K562 (cell line): ENCODE measurements around the gene EHD2. TPM values are rescaled to one million over a fixed set of nuclear protein-coding genes. Genes with fewer than 3 reads are reported as not detected.

Source experiments
- ATAC-seq: fragments of 200-7000 bp; cut with Tn5 transposase; 3 replicates; pipeline ENCODE4 v1.9.1; 2020; ENCODE audit warnings: moderate library complexity
- BruUV-seq: library from RNA; stranded (reverse); fragments of 400-500 nt; replicated peaks from 2 replicates; lab custom pipeline; 2021; lab: Mats Ljungman, UMichigan
- CTCF ChIA-PET: fragments of 300-600 bp; formaldehyde crosslinking; extraction: SDS; loops from one replicate; lab custom pipeline; 2021; ENCODE audit warnings: low intra/inter-chr PET ratio; lab: Yijun Ruan, JAX
- POLR2A ChIA-PET: fragments of 300-600, 350-650 bp; sonication (Branson Sonifier 250); formaldehyde crosslinking; extraction: SDS; loops from one replicate; lab custom pipeline; 2021; ENCODE audit warnings: antibody characterized with exemption, inconsistent platforms; lab: Yijun Ruan, JAX
- DNase-seq, 4 experiments: peaks; one replicate each; pipeline versions ENCODE4 v3.0.0 to v3.0.0-alpha.2; 2011 to 2018; ENCODE audit warnings: low spot score in 3 of 4, mixed read lengths in 3 of 4; ENCODE audit errors: extremely low read depth in 1 of 4
- FAIRE-seq: peaks from 2 replicates; lab custom pipeline; 2011; peaks lifted over from hg19 to GRCh38; lab: Jason Lieb, UNC
- H2AFZ ChIP-seq: 2 replicates; pipeline ENCODE4 v1.6.0; 2011; ENCODE audit warnings: low read depth, low read length, control low read depth, inconsistent platforms
- H3K27ac ChIP-seq: fragments of 200-600 bp; 3 replicates; pipeline ENCODE4 v1.8.0; 2011; ENCODE audit warnings: low read depth, mild to moderate bottlenecking, control low read depth, inconsistent platforms, low read length, moderate library complexity, mixed read lengths; ENCODE audit errors: extremely low read depth
- H3K27me3 ChIP-seq, 2 experiments: fragments of 300-600 bp in 1 of 2; 2 replicates in 1 of 2; 3 replicates in 1 of 2; pipeline versions ENCODE4 v1.6.0 to v1.8.0; 2011; ENCODE audit warnings: inconsistent platforms in 2 of 2, low read length in 2 of 2, mild to moderate bottlenecking in 1 of 2, mixed read lengths in 1 of 2, moderate library complexity in 1 of 2; ENCODE audit not compliant: control insufficient read depth in 2 of 2, insufficient read depth in 2 of 2
- H3K36me3 ChIP-seq: fragments of 300-600 bp; 3 replicates; pipeline ENCODE4 v1.8.0; 2011; ENCODE audit warnings: mild to moderate bottlenecking, low read length, inconsistent platforms; ENCODE audit not compliant: control insufficient read depth, insufficient read depth
- H3K4me1 ChIP-seq, 2 experiments: fragments of 200-600 bp in 1 of 2; replicated peaks in 1 of 2; 2 replicates in 1 of 2; 3 replicates in 1 of 2; pipeline versions ENCODE4 v1.5.1 to v1.8.0; 2011; ENCODE audit warnings: inconsistent platforms in 2 of 2, low read length in 2 of 2, mild to moderate bottlenecking in 1 of 2, mixed read lengths in 1 of 2, moderate library complexity in 1 of 2; ENCODE audit not compliant: control insufficient read depth in 2 of 2, insufficient read depth in 2 of 2
- H3K4me2 ChIP-seq: 2 replicates; pipeline ENCODE4 v1.6.1; 2011; ENCODE audit warnings: low read length, control low read depth, inconsistent platforms, mixed read lengths; ENCODE audit not compliant: insufficient read depth
- H3K4me3 ChIP-seq: fragments of 200-600 bp; sonication (generic), shearing (Covaris generic); 2 replicates; pipeline ENCODE4 v1.5.1; 2016; ENCODE audit warnings: control low read depth, inconsistent platforms
- H3K79me2 ChIP-seq: fragments of 200-600 bp; 3 replicates; pipeline ENCODE4 v1.8.0; 2011; ENCODE audit warnings: low read length, inconsistent platforms; ENCODE audit not compliant: control insufficient read depth, insufficient read depth
- H3K9ac ChIP-seq, 2 experiments: 2 replicates each; pipeline versions ENCODE4 v1.6.0 to v1.6.1; 2011; ENCODE audit warnings: low read depth in 2 of 2, low read length in 2 of 2, control low read depth in 1 of 2, inconsistent platforms in 1 of 2, mild to moderate bottlenecking in 1 of 2, mixed read lengths in 1 of 2; ENCODE audit not compliant: insufficient read depth in 1 of 2
- H3K9me1 ChIP-seq: one replicate; pipeline ENCODE4 v1.6.0; 2011; ENCODE audit warnings: inconsistent platforms, mild to moderate bottlenecking, low read length, moderate library complexity; ENCODE audit not compliant: control insufficient read depth, insufficient read depth
- H3K9me3 ChIP-seq: replicated peaks from 2 replicates; pipeline ENCODE4 v1.5.1; 2011; ENCODE audit warnings: low read depth, low read length, inconsistent platforms; ENCODE audit not compliant: control insufficient read depth, insufficient read depth
- H4K20me1 ChIP-seq: replicated peaks from 2 replicates; pipeline ENCODE4 v1.6.1; 2011; ENCODE audit warnings: low read length, inconsistent platforms, mixed read lengths; ENCODE audit not compliant: control insufficient read depth, insufficient read depth
- ARID3A ChIP-seq: IDR thresholded peaks from 2 replicates; pipeline ENCODE4 v1.6.1; 2012; ENCODE audit warnings: low read depth, low read length, improper control_type of control experiment, borderline replicate concordance
- COPS2 ChIP-seq: fragments of 450-650 bp; conservative IDR thresholded peaks from 2 replicates; pipeline ENCODE4 v1.6.1; 2016; ENCODE audit warnings: mild to moderate bottlenecking, moderate library complexity
- CTCF ChIP-seq, 3 experiments: IDR thresholded peaks in 2 of 3; conservative IDR thresholded peaks in 1 of 3; 2 replicates each; pipeline ENCODE4 v1.5.1; 2011 to 2012; ENCODE audit warnings: low read length in 3 of 3, mild to moderate bottlenecking in 3 of 3, control low read depth in 2 of 3, improper control_type of control experiment in 1 of 3, inconsistent platforms in 1 of 3, low read depth in 1 of 3, mixed read lengths in 1 of 3, moderate library complexity in 1 of 3; ENCODE audit not compliant: insufficient read depth in 2 of 3
- CXXC5 ChIP-seq: fragments of 250-450 bp; sonication (Bioruptor Pico); IDR thresholded peaks from 2 replicates; pipeline ENCODE4 v1.8.0; 2022; ENCODE audit warnings: inconsistent platforms, mild to moderate bottlenecking, moderate library complexity
- FUS ChIP-seq: fragments of 200-400 bp; formaldehyde crosslinking; optimal IDR thresholded peaks from 2 replicates; pipeline ENCODE3; 2017; ENCODE audit warnings: low read depth, low read length
- LEF1 ChIP-seq: fragments of 450-650 bp; IDR thresholded peaks from 2 replicates; pipeline ENCODE4 v1.6.1; 2016; ENCODE audit warnings: mild to moderate bottlenecking
- MTA3 ChIP-seq: fragments of 450-650 bp; formaldehyde crosslinking; IDR thresholded peaks from 2 replicates; pipeline ENCODE4 v1.6.1; 2017; ENCODE audit warnings: mild to moderate bottlenecking, borderline replicate concordance
- POLR2B ChIP-seq: fragments of 450-650 bp; IDR thresholded peaks from 2 replicates; pipeline ENCODE4 v1.6.1; 2018; ENCODE audit warnings: low read depth; ENCODE audit not compliant: partially characterized antibody
- RBM15 ChIP-seq: fragments of 200-400 bp; formaldehyde crosslinking; IDR thresholded peaks from 2 replicates; pipeline ENCODE4 v1.6.1; 2018; ENCODE audit warnings: mild to moderate bottlenecking, low read length, moderate library complexity; ENCODE audit not compliant: insufficient read depth
- RNF2 ChIP-seq: sonication (generic); IDR thresholded peaks from 2 replicates; pipeline ENCODE4 v1.6.1; 2016
- RNF219 ChIP-seq: fragments of 250-450 bp; sonication (Bioruptor Pico); IDR thresholded peaks from 2 replicates; pipeline ENCODE4 v1.5.0; 2022; ENCODE audit warnings: mild to moderate bottlenecking
- SMARCA4 ChIP-seq: fragments of 450-650 bp; IDR thresholded peaks from 2 replicates; pipeline ENCODE4 v1.6.1; 2016
- ZBTB2 ChIP-seq: fragments of 450-650 bp; IDR thresholded peaks from 2 replicates; pipeline ENCODE4 v1.6.1; 2016; ENCODE audit warnings: antibody characterized with exemption
- ZNF76 ChIP-seq: fragments of 250-450 bp; sonication (Bioruptor Pico); IDR thresholded peaks from 2 replicates; pipeline ENCODE4 v1.4.0; 2020; ENCODE audit warnings: mild to moderate bottlenecking, moderate library complexity, borderline replicate concordance
- ZZZ3 ChIP-seq: fragments of 450-650 bp; IDR thresholded peaks from 2 replicates; pipeline ENCODE4 v1.6.1; 2016; ENCODE audit warnings: antibody characterized with exemption, mild to moderate bottlenecking, moderate library complexity
- WGBS: fragments of 100-300 bp; shearing (Covaris generic); methylation state at CpG from one replicate; pipeline ENCODE4 v1.1.6; 2016; ENCODE audit warnings: low coverage, mixed read lengths; ENCODE audit not compliant: insufficient coverage; ENCODE audit errors: missing lambda C conversion rate; 5-methylcytosine and 5-hydroxymethylcytosine counted together
- in situ Hi-C: fragments of 300-500 bp; cut with MboI; formaldehyde crosslinking; loops from 4 replicates; pipeline ENCODE4 v1.15.0; 2018; ENCODE audit warnings: inconsistent platforms, mixed read lengths
- intact Hi-C: fragments of 100-400 bp; cut with micrococcal nuclease; formaldehyde crosslinking; loops from 2 replicates; pipeline ENCODE4 v1.14.2; 2022
- polyA plus RNA-seq, 8 experiments: library from polyadenylated mRNA; depleted of rRNA in 4 of 8; stranded (reverse) in 5 of 8; unstranded in 3 of 8; fragments of >200 nt; fragmentation: Nextera tagmentation in 2 of 8; fragmentation: Illumina TruSeq in 1 of 8; extraction: Ambion mirVana in 2 of 8; extraction: Trizol in 1 of 8; gene quantifications; 2 replicates each; pipeline versions ENCODE4 v1.2.1 to v1.2.3, GENCODE V29; 2011 to 2014; ENCODE audit warnings: inconsistent platforms in 1 of 8, missing spikeins in 1 of 8
- total RNA-seq, 7 experiments: library from RNA; depleted of rRNA in 6 of 7; stranded (reverse); fragments of >200 nt in 6 of 7; fragmentation: Illumina TruSeq in 2 of 7; extraction: Trizol in 2 of 7; gene quantifications; 2 replicates each; pipeline versions ENCODE4 v1.2.1 to v1.2.3, GENCODE V29; 2011 to 2021; ENCODE audit warnings: low replicate concordance in 1 of 7

The EHD2 gene
- total and polyA plus RNA-seq, 9 of the 15 experiments (the other 6 are each of a cell fraction or from before 2014, with no cell fraction given) = 1.7 to 32.2 (median 3.0) TPM

- peaks cover 6% of the 10 kb centered on the region; the same call in 2 of the 3 replicates for H3K79me2 ChIP-seq
- H3K9me1 ChIP-seq = no peaks in the 10 kb centered on the region
- CTCF ChIA-PET = no interaction called here
- peak; percentile 97 to 98 (median 98) for DNase-seq
- in situ Hi-C loops = no loop called here
- H3K9ac ChIP-seq = peak overlapping the region; percentile 64 to 85
- peak overlapping the region; percentile 70 for H2AFZ ChIP-seq
- BruUV-seq = TSS peak; percentile 77
- H3K4me2 ChIP-seq = peak overlapping the region; percentile 66
- no peaks in the 10 kb centered on the region; a peak in 1 of 5 replicates for H3K27me3 ChIP-seq
- no peaks in the 10 kb centered on the region for H4K20me1 ChIP-seq
- H3K27ac ChIP-seq = peak overlapping the region; percentile 81
- POLR2A ChIA-PET = interaction anchor here (0.8 to 1.4 kb wide), 3 partner anchors 9 to 16 kb away, joined by 3 to 7 read pairs (median 6); partner anchors contain the start of gene NOP53
- WGBS = 2% methylated on average over 20 of the region's 30 CpGs
- H3K9me3 ChIP-seq = no peaks in the 10 kb centered on the region
- peaks cover 33% of the 10 kb centered on the region; the same call in 2 of the 3 replicates for H3K36me3 ChIP-seq
- H3K4me1 ChIP-seq = peaks cover 13 to 36% of the 10 kb centered on the region in 2 experiments; a peak in 4 of 5 replicates
- intact Hi-C loops = no loop called here
- peak; percentile 98 for ATAC-seq
- peak; percentile 94 for FAIRE-seq
- peak overlapping the region; percentile 38 for H3K4me3 ChIP-seq
- TF ChIP-seq ZBTB2 (peak; percentile 73; the same call in 1 of the 2 replicates), SMARCA4 (peak; percentile 76), ARID3A (no peak), LEF1 (no peak), CTCF (IDR thresholded peaks at IDR 0.05 in 2 of 3, conservative IDR thresholded peaks at IDR 0.05 in 1 of 3; ENCODE audit: insufficient read depth in 2 of 3, low read depth in 1 of 3, low read length in 3 of 3) (no peak), POLR2B (peak; percentile 35), RBM15 (no peak), RNF2 (no peak), ZZZ3 (no peak), RNF219 (CRISPR knock-in tag) (no peak), FUS (no peak), COPS2 (no peak), ZNF76 (CRISPR knock-in tag) (no peak), CXXC5 (CRISPR knock-in tag) (peak; percentile 44; the same call in 1 of the 2 replicates), MTA3 (no peak; the same call in 1 of the 2 replicates)
Observed at GRCh38 chr19:47729799-47730520, 16.7 kb downstream of the EHD2 start.
